GM03348 (cell line): ENCODE measurements around the gene TTC39B.

Experiments used
- DNase-seq: peaks from one replicate; pipeline ENCODE4 v3.0.0; 2012; ENCODE audit warnings: low spot score

TTC39B gene

DNA sequence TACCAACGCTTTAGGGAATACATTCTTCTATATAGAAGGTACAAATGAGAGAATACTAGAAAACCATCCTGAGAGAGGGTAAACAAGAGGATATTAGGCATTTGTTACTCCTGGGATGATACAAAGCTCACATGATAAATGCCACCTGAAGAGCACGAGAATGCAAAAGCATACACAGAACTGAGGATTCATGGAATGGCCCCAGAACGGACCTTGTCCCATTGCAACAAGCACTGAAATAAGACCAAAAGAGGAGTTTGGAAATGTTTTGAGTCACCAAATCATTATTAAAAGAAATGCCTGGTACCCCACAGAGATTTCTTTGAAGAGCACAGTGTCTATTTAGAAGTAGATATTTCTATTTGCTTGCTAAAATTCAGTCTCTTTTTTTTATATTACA lies 173.5 kb downstream of the TTC39B start:
- no peak for DNase-seq

- no peak for DNase-seq
Measured at GRCh38 chr9:15132091-15132490, 174.9 kb downstream of the TTC39B start.

DNA sequence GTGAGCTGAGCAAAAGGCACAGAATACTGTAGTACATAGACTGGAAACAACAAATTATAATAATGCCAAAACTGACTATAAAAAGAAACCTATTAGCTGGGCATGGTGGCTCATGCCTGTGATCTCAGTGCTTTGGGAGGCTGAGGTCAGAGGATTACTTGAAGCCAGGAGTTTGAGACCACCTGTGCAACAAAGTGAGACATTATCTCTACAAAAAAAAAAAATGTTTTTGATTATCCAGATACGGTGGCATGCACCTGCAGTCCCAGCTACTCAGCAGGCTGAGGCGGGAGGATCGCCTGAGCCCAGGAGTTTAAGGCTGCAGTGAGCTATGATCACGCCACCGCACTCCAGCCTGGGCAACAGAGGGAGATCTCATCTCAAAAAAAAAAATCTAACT lies 175.9 kb downstream of the TTC39B start:
- no peak for DNase-seq

- DNase-seq, result no peak
Measured at GRCh38 chr9:15127831-15128230, 179.2 kb downstream of the TTC39B start.

DNA sequence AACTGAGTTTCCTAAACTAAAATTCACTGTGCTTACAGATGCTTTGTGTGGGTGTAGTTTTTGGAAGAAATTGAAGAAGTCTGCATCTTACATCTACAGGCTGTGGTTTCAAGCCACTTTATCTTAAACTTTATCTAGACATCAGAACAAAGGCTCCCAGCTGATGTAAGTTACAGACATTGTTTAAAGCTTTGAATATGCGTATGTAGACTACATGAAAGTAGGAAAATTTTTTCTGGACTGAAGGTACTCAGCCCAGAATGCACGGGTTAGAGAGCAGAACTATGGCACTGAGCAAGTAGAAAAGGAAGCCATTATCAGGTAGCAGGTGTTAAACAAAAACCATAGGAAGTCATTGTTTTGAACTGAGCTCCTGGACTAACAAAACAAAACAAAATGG lies 185.4 kb downstream of the TTC39B start:
- DNase-seq, result no peak

GRCh38 chr9:15116130-15116580 lies 190.9 kb downstream of the TTC39B start:
- no peak for DNase-seq

DNA sequence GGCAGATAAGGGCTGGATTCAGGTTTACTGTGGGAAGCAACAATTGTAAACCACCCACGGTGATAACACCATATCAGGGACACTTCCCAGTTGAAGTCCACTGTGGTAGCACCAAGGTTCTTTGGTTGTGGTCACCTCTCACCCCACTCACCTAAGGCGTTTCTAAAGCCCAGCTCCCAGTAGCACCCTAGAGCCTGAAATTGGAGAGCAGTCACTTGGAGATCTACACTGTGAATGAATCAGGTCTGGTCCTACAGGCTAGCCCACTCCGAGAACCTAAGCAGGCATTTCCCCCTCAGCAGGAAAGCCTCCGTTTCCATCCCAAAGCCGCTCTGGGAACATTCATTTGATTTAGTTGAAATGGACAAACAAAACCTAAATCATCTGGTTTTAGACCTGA lies 191.3 kb downstream of the TTC39B start:
- DNase-seq, result no peak

DNA sequence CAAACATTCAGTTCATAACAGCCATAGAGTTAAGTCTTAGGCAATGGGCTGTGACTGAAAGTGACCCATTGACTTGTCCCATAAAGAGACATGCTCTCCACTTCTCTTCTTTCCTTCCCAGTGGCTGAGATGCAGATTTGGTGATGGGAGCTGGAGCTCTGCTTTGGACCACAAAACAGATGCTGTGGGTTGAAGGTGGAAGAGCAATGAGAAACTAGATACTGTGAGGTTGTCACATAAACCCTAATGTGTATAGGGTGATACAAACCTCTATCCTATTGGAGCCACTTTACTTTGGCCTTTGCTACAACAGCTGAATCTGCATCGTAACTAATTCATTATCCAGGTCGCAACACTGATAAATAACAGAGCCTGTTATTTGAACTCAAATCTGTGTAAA lies 192.0 kb downstream of the TTC39B start:
- DNase-seq, result no peak
